ENCODE results near the gene RNF215. TPM values are rescaled to one million over a fixed set of nuclear protein-coding genes. Genes with fewer than 3 reads are reported as not detected.

Gene RNF215
- total RNA-seq, 2 donors from 2014 or later = 11.4 to 11.6 TPM

- ATAC-seq (ENCODE audit: insufficient number of reproducible peaks, low FRiP score, low read depth) = no peak
- Histone ChIP-seq H3K4me1 (ENCODE audit: control insufficient read depth in 1 of 2, low read depth in 2 of 2) (no peaks in the 10 kb centered on the region), H3K27me3 (replicated peaks; ENCODE audit: insufficient read depth) (no peaks in the 10 kb centered on the region), H3K4me3 (no peak overlapping the region), H3K27ac (no peak overlapping the region), H3K36me3 (peaks cover 42% of the 10 kb centered on the region), H3K9me3 (no peaks in the 10 kb centered on the region)
- TF ChIP-seq CTCF (IDR thresholded peaks at IDR 0.05) = no peak
- DNase-seq (ENCODE audit: low spot score) = no peak
Observed at GRCh38 chr22:30413745-30414524, 26.7 kb upstream of the RNF215 start.

- H3K4me1 ChIP-seq (ENCODE audit: control insufficient read depth in 1 of 2, low read depth in 2 of 2) = no peaks in the 10 kb centered on the region
- no peak for ATAC-seq (ENCODE audit: insufficient number of reproducible peaks, low FRiP score, low read depth)
- H3K27ac ChIP-seq = peak overlapping the region in 1 of 2 donors; percentile 18
- H3K36me3 ChIP-seq = peaks cover 40% of the 10 kb centered on the region
- DNase-seq (ENCODE audit: low spot score) = no peak
- no peak for TF ChIP-seq CTCF (IDR thresholded peaks at IDR 0.05)
- H3K9me3 ChIP-seq = no peaks in the 10 kb centered on the region
- no peaks in the 10 kb centered on the region for H3K27me3 ChIP-seq (replicated peaks; ENCODE audit: insufficient read depth)
- no peak overlapping the region for H3K4me3 ChIP-seq
Observed at GRCh38 chr22:30413001-30413400, 25.8 kb upstream of the RNF215 start.

GRCh38 chr22:30411780-30412179, 24.6 kb upstream of the RNF215 start:
- ATAC-seq (ENCODE audit: insufficient number of reproducible peaks, low FRiP score, low read depth) = no peak

GRCh38 chr22:30408388-30409102, 21.3 kb upstream of the RNF215 start:
- Histone ChIP-seq H3K4me3 (no peak overlapping the region), H3K36me3 (peaks cover 18% of the 10 kb centered on the region), H3K9me3 (no peaks in the 10 kb centered on the region), H3K27ac (no peak overlapping the region), H3K4me1 (ENCODE audit: control insufficient read depth in 1 of 2, low read depth in 2 of 2) (no peaks in the 10 kb centered on the region), H3K27me3 (replicated peaks; ENCODE audit: insufficient read depth) (no peaks in the 10 kb centered on the region)
- ATAC-seq (ENCODE audit: insufficient number of reproducible peaks, low FRiP score, low read depth) (no peak), DNase-seq (ENCODE audit: low spot score) (no peak)
- no peak for TF ChIP-seq CTCF (IDR thresholded peaks at IDR 0.05)

More at GRCh38 chr22:30411780-30412179, 24.6 kb upstream of the RNF215 start:
- H3K27ac ChIP-seq = no peak overlapping the region
- peaks cover 34% of the 10 kb centered on the region for H3K36me3 ChIP-seq
- H3K4me1 ChIP-seq (ENCODE audit: control insufficient read depth in 1 of 2, low read depth in 2 of 2) = no peaks in the 10 kb centered on the region
- no peak for DNase-seq (ENCODE audit: low spot score)
- no peaks in the 10 kb centered on the region for H3K27me3 ChIP-seq (replicated peaks; ENCODE audit: insufficient read depth)
- no peaks in the 10 kb centered on the region for H3K9me3 ChIP-seq
- TF ChIP-seq CTCF (IDR thresholded peaks at IDR 0.05) = no peak
- H3K4me3 ChIP-seq = no peak overlapping the region

GRCh38 chr22:30406400-30406799, 19.2 kb upstream of the RNF215 start:
- Histone ChIP-seq H3K36me3 (peaks cover 18% of the 10 kb centered on the region), H3K4me1 (ENCODE audit: control insufficient read depth in 1 of 2, low read depth in 2 of 2) (no peaks in the 10 kb centered on the region), H3K27ac (no peak overlapping the region), H3K27me3 (replicated peaks; ENCODE audit: insufficient read depth) (no peaks in the 10 kb centered on the region), H3K4me3 (no peak overlapping the region), H3K9me3 (no peaks in the 10 kb centered on the region)
- TF ChIP-seq CTCF (IDR thresholded peaks at IDR 0.05) = no peak
- no peak for DNase-seq (ENCODE audit: low spot score)
- ATAC-seq (ENCODE audit: insufficient number of reproducible peaks, low FRiP score, low read depth) = no peak

Data from thoracic aorta (tissue), 2 donors.